B cell (primary cell): ENCODE measurements around the gene GHSR.

Experiments
- EZH2 ChIP-seq: IDR thresholded peaks from 2 replicates; pipeline ENCODE4 v1.6.1; 2012; ENCODE audit warnings: borderline replicate concordance, low read depth, mild to moderate bottlenecking, moderate library complexity, low read length; ENCODE audit not compliant: insufficient read depth, poor library complexity, severe bottlenecking
- TF ChIP-seq, protein P1 (sequence below): fragments of 200-600 bp; IDR thresholded peaks from one replicate; pipeline ENCODE4 v1.8.0; 2022; ENCODE audit warnings: antibody characterized with exemption, mild to moderate bottlenecking

DNA sequence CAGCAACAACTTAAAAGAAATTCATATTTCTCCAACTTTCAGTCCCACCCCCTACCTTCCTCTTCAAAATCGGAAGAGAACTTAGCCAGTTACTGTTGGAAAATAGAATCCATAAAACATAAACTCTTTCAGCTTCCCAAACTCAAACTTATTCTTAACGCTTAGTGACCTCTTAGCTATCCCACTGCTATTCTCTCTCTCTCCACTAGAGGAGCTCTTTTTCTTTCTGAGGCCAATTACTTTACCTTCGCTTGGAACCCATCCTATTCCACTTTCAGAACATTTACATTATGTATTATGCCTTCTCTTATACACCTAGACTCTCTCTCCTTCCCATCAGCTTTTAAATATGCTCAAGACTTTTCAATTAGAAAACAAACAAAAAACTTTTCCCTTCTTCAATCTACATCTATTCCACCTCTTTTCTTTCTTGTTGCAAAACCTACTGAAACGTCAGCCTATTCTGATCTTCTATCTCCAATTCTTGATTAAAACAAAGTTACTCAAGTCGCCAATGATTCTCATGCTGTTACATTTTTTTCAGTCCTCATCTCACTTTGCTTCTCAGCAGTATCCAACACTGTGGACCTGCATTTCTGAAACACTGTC is 13.4 kb upstream of the GHSR start:
- TF ChIP-seq, protein P1, sequence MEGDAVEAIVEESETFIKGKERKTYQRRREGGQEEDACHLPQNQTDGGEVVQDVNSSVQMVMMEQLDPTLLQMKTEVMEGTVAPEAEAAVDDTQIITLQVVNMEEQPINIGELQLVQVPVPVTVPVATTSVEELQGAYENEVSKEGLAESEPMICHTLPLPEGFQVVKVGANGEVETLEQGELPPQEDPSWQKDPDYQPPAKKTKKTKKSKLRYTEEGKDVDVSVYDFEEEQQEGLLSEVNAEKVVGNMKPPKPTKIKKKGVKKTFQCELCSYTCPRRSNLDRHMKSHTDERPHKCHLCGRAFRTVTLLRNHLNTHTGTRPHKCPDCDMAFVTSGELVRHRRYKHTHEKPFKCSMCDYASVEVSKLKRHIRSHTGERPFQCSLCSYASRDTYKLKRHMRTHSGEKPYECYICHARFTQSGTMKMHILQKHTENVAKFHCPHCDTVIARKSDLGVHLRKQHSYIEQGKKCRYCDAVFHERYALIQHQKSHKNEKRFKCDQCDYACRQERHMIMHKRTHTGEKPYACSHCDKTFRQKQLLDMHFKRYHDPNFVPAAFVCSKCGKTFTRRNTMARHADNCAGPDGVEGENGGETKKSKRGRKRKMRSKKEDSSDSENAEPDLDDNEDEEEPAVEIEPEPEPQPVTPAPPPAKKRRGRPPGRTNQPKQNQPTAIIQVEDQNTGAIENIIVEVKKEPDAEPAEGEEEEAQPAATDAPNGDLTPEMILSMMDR: peak; percentile 100
- no peak for TF ChIP-seq EZH2
